Heart left ventricle (tissue), 16 donors: Measurements from ENCODE around the gene ACOXL. TPM values are rescaled to one million over a fixed set of nuclear protein-coding genes. Genes with fewer than 3 reads are reported as not detected.

Experiments used
- ATAC-seq, 4 donors: fragments of 200-7000 bp; cut with Tn5 transposase; one replicate each; pipeline ENCODE4 v1.9.1; 2020 to 2022; ENCODE audit warnings: moderate library complexity in 4 of 4, mild to moderate bottlenecking in 3 of 4, moderate number of reproducible peaks in 1 of 4
- DNase-seq, 5 donors: peaks; one replicate each; pipeline ENCODE4 v3.0.0-alpha.2; 2020
- H3K27ac ChIP-seq, 12 donors: fragments of 200-600 bp; sonication (generic) in 4 of 12; one replicate each; pipeline versions ENCODE4 v1.5.0 to v1.8.0; 2016 to 2022; ENCODE audit warnings: mild to moderate bottlenecking in 2 of 12
- H3K27me3 ChIP-seq, 9 donors: fragments of 200-600 bp; sonication (generic) in 2 of 9; one replicate each; pipeline versions ENCODE4 v1.5.1 to v1.8.0; 2016 to 2022; ENCODE audit warnings: mild to moderate bottlenecking in 3 of 9
- H3K36me3 ChIP-seq, 9 donors: fragments of 200-600 bp; sonication (generic) in 2 of 9; one replicate each; pipeline versions ENCODE4 v1.5.0 to v1.8.0; 2018 to 2022; ENCODE audit warnings: mild to moderate bottlenecking in 2 of 9
- H3K4me1 ChIP-seq, 12 donors: fragments of 200-600 bp; sonication (generic) in 4 of 12; one replicate each; pipeline versions ENCODE4 v1.5.0 to v1.8.0; 2016 to 2022; ENCODE audit warnings: mild to moderate bottlenecking in 3 of 12
- H3K4me3 ChIP-seq, 12 donors: fragments of 200-600 bp; sonication (generic) in 4 of 12; one replicate each; pipeline versions ENCODE4 v1.5.0 to v1.8.0; 2017 to 2022; ENCODE audit warnings: mild to moderate bottlenecking in 9 of 12, moderate library complexity in 4 of 12
- H3K9me3 ChIP-seq, 12 donors: fragments of 200-600 bp; sonication (generic) in 4 of 12; one replicate each; pipeline versions ENCODE4 v1.5.0 to v1.8.0; 2016 to 2022; ENCODE audit warnings: mild to moderate bottlenecking in 1 of 12
- POLR2A ChIP-seq, 2 donors: fragments of 450-650 bp; IDR thresholded peaks; one replicate each; pipeline ENCODE4 v1.6.1; 2017; ENCODE audit warnings: antibody characterized with exemption in 2 of 2, mild to moderate bottlenecking in 2 of 2, moderate library complexity in 2 of 2
- WGBS, 4 donors: extraction: QIAGEN DNeasy Blood & Tissue Kit in 2 of 4; methylation state at CpG; one replicate each; pipeline versions ENCODE4 v1.1.5 to v1.1.7; 2013 to 2018; 5-methylcytosine and 5-hydroxymethylcytosine counted together
- intact Hi-C, 10 donors: fragments of 100-400 bp; cut with DNase I; formaldehyde crosslinking; loops; one replicate each; pipeline versions ENCODE4 v1.11.1 to v1.14.2; 2022
- polyA plus RNA-seq, 2 donors: library from polyadenylated mRNA; stranded (reverse); fragments of 200-250 nt; gene quantifications; one replicate each; pipeline ENCODE4 v1.2.3, GENCODE V29; 2013
- total RNA-seq, 9 donors: library from RNA; depleted of rRNA in 2 of 9; stranded (reverse); fragments of >200 nt in 2 of 9; fragmentation: NEBNext Ultra II Directional in 3 of 9; extraction: Animal tissue kit (Norgen Biotek cat#: 25700) in 3 of 9; gene quantifications; one replicate each; pipeline versions ENCODE4 v1.1.0 to v1.2.4, GENCODE V29; 2016 to 2023
- TF ChIP-seq, protein P1 (sequence below), 12 donors: fragments of 200-600 bp; sonication (generic) in 4 of 12; IDR thresholded peaks; one replicate each; pipeline versions ENCODE4 v1.5.0 to v1.8.0; 2018 to 2022; ENCODE audit warnings: antibody characterized with exemption in 12 of 12, mild to moderate bottlenecking in 5 of 12
- donor health status: ischemic (EF 13 %, LVEDD 7.1; RV severe dilation, severe dysfunction).
- donor health status: healthy with polysubstance abuse.
- donor health status: DM: no; HTN: yes; CAD: no.
- donor health status: DM: no; HTN: no; CAD: no.
- donor health status: ischemic (EF 25% LVEDD 6.9; RV normal size, moderate dysfunction).
- donor health status: ischemic (EF 25% LVEDD 5.7; RV mildly dilated, moderate dysfunction).
- donor health status: healthy.
- donor health status: DM: yes; HTN: yes; CAD: no.
- donor health status: ischemic (EF 35%, LVEDD 5.7; RV mildly dilated, moderate dysfunction).
- donor health status: nonischemic (EF 11% LVEDD 7.7; RV severe dilation, severe dysfunction).
- donor health status: DM: yes; HTN: yes; CAD: no.
- donor health status: PGD.
- donor health status: ischemic (EF 29% LVEDD 5.4; RV normal size, mild dysfunction).
- donor health status: nonischemic (EF 23%, LVEDD 6.1; RV moderate dilation, normal function).

The ACOXL gene
- total and polyA plus RNA-seq, 11 donors, result 0.25 TPM; not detected in 10

GRCh38 chr2:110970201-110970600, 237.8 kb downstream of the ACOXL start:
- no peak for TF ChIP-seq POLR2A (IDR thresholded peaks at IDR 0.05)
- TF ChIP-seq, protein P1, sequence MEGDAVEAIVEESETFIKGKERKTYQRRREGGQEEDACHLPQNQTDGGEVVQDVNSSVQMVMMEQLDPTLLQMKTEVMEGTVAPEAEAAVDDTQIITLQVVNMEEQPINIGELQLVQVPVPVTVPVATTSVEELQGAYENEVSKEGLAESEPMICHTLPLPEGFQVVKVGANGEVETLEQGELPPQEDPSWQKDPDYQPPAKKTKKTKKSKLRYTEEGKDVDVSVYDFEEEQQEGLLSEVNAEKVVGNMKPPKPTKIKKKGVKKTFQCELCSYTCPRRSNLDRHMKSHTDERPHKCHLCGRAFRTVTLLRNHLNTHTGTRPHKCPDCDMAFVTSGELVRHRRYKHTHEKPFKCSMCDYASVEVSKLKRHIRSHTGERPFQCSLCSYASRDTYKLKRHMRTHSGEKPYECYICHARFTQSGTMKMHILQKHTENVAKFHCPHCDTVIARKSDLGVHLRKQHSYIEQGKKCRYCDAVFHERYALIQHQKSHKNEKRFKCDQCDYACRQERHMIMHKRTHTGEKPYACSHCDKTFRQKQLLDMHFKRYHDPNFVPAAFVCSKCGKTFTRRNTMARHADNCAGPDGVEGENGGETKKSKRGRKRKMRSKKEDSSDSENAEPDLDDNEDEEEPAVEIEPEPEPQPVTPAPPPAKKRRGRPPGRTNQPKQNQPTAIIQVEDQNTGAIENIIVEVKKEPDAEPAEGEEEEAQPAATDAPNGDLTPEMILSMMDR (IDR thresholded peaks at IDR 0.05), result no peak
- intact Hi-C loops, result no loop called here
- 56 to 87% (median 75%) methylated on average over 2 of the region's 2 CpGs for WGBS, 4 donors
- Histone ChIP-seq H3K36me3 (no peaks in the 10 kb centered on the region), H3K9me3 (no peaks in the 10 kb centered on the region), H3K4me3 (no peak overlapping the region), H3K4me1 (peaks cover 0 to 7% (median 0%) of the 10 kb centered on the region in 12 donors), H3K27me3 (no peaks in the 10 kb centered on the region), H3K27ac (no peak overlapping the region)
- ATAC-seq, result no peak
- DNase-seq, result no peak

GRCh38 chr2:110971811-110972210, 239.4 kb downstream of the ACOXL start:
- 35 to 53% (median 42%) methylated on average over 2 of the region's 2 CpGs for WGBS, 4 donors
- Histone ChIP-seq H3K4me1 (peaks cover 0 to 7% (median 0%) of the 10 kb centered on the region in 12 donors), H3K27ac (no peak overlapping the region), H3K27me3 (no peaks in the 10 kb centered on the region), H3K9me3 (no peaks in the 10 kb centered on the region), H3K36me3 (no peaks in the 10 kb centered on the region), H3K4me3 (no peak overlapping the region)
- no peak for TF ChIP-seq POLR2A (IDR thresholded peaks at IDR 0.05)
- TF ChIP-seq, protein P1 (IDR thresholded peaks at IDR 0.05), result no peak
- DNase-seq (no peak), ATAC-seq (no peak)
- intact Hi-C loops, result no loop called here

DNA sequence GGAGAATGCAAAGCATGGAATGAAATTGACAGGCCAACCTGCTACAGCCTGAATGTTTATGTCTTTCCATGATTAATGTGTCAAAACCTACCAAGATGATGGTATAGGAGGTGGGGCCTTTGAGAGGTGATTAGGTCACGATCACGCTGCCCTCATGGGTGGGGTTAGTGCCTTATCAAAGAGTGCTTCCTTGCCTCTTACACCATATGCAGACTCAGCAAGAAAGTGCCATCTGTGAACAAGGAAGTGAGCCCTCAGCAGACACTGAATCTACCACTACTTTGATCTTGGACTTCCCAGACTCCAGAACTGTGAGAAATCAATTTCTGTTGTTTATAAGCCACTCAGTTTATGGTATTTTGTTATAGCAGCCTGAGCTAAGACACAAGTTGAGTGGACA, 240.9 kb downstream of the ACOXL start:
- Histone ChIP-seq H3K27ac (no peak overlapping the region), H3K4me1 (peaks cover 0 to 7% (median 0%) of the 10 kb centered on the region in 12 donors), H3K27me3 (no peaks in the 10 kb centered on the region), H3K9me3 (no peaks in the 10 kb centered on the region), H3K36me3 (no peaks in the 10 kb centered on the region), H3K4me3 (no peak overlapping the region)
- ATAC-seq (no peak), DNase-seq (no peak)
- intact Hi-C loops, result no loop called here
- 44 to 84% (median 77%) methylated on average over 2 of the region's 2 CpGs for WGBS, 4 donors
- TF ChIP-seq POLR2A (IDR thresholded peaks at IDR 0.05), result no peak
- TF ChIP-seq, protein P1 (IDR thresholded peaks at IDR 0.05), result no peak

- Histone ChIP-seq H3K36me3 (no peaks in the 10 kb centered on the region), H3K4me1 (peaks cover 0 to 19% (median 2%) of the 10 kb centered on the region in 12 donors), H3K4me3 (no peak overlapping the region), H3K27ac (no peak overlapping the region), H3K27me3 (no peaks in the 10 kb centered on the region), H3K9me3 (no peaks in the 10 kb centered on the region)
- DNase-seq (no peak), ATAC-seq (no peak)
- TF ChIP-seq, protein P1 (IDR thresholded peaks at IDR 0.05), result no peak
- no peak for TF ChIP-seq POLR2A (IDR thresholded peaks at IDR 0.05)
- 80 to 90% (median 86%) methylated on average over 4 of the region's 4 CpGs for WGBS, 4 donors
- intact Hi-C loops, result no loop called here
Observed at GRCh38 chr2:110977403-110977802, 245.0 kb downstream of the ACOXL start.
